ENCODE results near the gene MYRF.

DNA sequence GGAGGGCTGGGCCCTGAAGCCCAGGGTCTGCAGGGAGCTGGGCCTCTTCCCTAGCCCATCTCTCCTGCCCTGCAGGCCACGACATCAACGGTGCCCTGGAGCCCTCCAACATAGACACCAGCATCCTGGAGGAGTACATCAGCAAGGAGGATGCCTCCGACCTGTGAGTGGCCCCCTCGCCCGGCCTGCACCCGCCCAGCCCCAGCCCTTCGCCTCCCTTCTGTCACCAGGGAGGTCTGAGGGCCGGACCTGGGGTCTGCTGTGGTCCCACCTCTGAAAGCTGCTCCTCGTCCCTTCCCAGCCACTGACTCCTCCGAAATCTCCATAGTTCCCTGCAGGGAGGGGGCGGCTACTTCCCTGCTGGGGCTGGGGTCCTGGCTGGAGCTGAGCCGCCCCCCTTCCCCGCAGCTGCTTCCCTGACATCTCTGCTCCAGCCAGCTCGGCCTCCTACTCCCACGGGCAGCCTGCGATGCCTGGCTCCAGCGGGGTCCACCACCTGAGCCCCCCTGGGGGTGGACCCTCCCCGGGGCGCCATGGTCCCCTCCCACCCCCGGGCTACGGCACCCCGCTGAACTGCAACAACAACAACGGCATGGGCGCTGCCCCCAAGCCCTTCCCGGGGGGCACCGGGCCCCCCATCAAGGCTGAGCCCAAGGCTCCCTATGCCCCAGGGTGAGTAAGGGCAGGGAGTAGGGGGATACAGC, 13.3 kb downstream of the MYRF start:
- TF ChIP-seq, protein P1, sequence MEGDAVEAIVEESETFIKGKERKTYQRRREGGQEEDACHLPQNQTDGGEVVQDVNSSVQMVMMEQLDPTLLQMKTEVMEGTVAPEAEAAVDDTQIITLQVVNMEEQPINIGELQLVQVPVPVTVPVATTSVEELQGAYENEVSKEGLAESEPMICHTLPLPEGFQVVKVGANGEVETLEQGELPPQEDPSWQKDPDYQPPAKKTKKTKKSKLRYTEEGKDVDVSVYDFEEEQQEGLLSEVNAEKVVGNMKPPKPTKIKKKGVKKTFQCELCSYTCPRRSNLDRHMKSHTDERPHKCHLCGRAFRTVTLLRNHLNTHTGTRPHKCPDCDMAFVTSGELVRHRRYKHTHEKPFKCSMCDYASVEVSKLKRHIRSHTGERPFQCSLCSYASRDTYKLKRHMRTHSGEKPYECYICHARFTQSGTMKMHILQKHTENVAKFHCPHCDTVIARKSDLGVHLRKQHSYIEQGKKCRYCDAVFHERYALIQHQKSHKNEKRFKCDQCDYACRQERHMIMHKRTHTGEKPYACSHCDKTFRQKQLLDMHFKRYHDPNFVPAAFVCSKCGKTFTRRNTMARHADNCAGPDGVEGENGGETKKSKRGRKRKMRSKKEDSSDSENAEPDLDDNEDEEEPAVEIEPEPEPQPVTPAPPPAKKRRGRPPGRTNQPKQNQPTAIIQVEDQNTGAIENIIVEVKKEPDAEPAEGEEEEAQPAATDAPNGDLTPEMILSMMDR (optimal IDR thresholded peaks at IDR 0.05 in 1 of 3, IDR thresholded peaks at IDR 0.05 in 1 of 3, conservative IDR thresholded peaks at IDR 0.05 in 1 of 3; ENCODE audit: extremely low read depth in 1 of 3, insufficient read depth in 2 of 3, low read length in 3 of 3), result no peak
- no peak for TF ChIP-seq EZH2 (IDR thresholded peaks at IDR 0.05; ENCODE audit: low read length)

Measured in keratinocyte (primary cell).